Neuron (in vitro differentiated cells): Measurements from ENCODE around the gene NOM1.

ENCODE experiments used
- H2AFZ ChIP-seq: one replicate; pipeline ENCODE4 v1.6.1; 2013; ENCODE audit warnings: low read depth, mild to moderate bottlenecking, inconsistent platforms, low read length, moderate library complexity
- H3K27me3 ChIP-seq: one replicate; pipeline ENCODE4 v1.6.1; 2013; ENCODE audit warnings: low read length; ENCODE audit not compliant: insufficient read depth
- H3K36me3 ChIP-seq: one replicate; pipeline ENCODE4 v1.6.1; 2013; ENCODE audit warnings: low read length; ENCODE audit not compliant: insufficient read depth
- H3K4me1 ChIP-seq: one replicate; pipeline ENCODE4 v1.6.1; 2013; ENCODE audit warnings: low read length; ENCODE audit not compliant: insufficient read depth
- H3K4me3 ChIP-seq: 2 replicates; pipeline ENCODE4 v1.5.1; 2013; ENCODE audit warnings: mild to moderate bottlenecking, low read length, moderate library complexity
- H3K9me3 ChIP-seq: one replicate; pipeline ENCODE4 v1.6.1; 2013; ENCODE audit warnings: low read length

Gene NOM1

GRCh38 chr7:156998988-156999957 lies 49.8 kb downstream of the NOM1 start:
- Histone ChIP-seq H3K36me3 (no peaks in the 10 kb centered on the region), H3K27me3 (peaks cover 77% of the 10 kb centered on the region), H3K9me3 (peaks cover 2% of the 10 kb centered on the region), H3K4me1 (peaks cover 17% of the 10 kb centered on the region), H3K4me3 (no peak overlapping the region), H2AFZ (no peak overlapping the region)

DNA sequence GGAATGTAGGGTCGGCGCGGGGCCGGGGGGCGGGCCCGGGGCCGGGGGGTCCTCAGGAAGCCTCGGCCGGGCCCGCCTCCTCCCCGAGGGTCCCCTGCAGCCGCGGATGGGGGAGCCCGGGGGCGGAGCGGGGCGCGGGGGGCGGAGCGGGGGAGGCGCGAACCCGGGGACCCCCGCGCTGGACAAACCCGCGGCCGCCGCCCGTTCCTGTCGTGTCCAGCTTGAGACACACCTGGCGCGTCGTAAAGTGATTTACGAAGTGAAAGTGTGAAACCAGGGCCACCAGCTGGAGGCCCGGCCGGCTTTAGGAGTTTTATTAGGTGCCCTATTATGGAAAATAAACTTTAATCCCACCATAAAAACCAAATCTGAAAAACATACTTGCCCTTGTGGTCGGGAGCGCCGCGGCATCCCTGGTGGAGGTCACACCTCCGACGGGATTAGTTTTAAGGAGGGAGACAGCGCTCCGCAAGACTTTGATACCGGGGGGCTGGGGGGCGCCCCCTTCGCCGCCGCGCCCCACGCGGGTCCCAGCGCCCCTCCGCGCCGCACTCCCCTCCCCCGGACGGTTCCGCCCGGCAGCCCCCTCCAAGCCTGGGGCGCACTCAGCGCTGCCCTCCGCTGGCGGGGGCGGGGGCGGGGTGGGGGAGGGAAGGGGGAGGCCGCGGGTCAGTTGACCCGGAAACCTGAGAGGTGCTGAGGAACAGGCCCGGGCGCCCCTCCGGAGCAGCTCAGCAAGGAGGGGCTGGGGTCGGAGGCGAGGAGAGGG lies 50.6 kb downstream of the NOM1 start:
- H3K4me1 ChIP-seq: peaks cover 17% of the 10 kb centered on the region
- no peak overlapping the region for H2AFZ ChIP-seq
- peaks cover 86% of the 10 kb centered on the region for H3K27me3 ChIP-seq
- no peaks in the 10 kb centered on the region for H3K36me3 ChIP-seq
- H3K9me3 ChIP-seq: peaks cover 2% of the 10 kb centered on the region
- H3K4me3 ChIP-seq: no peak overlapping the region

DNA sequence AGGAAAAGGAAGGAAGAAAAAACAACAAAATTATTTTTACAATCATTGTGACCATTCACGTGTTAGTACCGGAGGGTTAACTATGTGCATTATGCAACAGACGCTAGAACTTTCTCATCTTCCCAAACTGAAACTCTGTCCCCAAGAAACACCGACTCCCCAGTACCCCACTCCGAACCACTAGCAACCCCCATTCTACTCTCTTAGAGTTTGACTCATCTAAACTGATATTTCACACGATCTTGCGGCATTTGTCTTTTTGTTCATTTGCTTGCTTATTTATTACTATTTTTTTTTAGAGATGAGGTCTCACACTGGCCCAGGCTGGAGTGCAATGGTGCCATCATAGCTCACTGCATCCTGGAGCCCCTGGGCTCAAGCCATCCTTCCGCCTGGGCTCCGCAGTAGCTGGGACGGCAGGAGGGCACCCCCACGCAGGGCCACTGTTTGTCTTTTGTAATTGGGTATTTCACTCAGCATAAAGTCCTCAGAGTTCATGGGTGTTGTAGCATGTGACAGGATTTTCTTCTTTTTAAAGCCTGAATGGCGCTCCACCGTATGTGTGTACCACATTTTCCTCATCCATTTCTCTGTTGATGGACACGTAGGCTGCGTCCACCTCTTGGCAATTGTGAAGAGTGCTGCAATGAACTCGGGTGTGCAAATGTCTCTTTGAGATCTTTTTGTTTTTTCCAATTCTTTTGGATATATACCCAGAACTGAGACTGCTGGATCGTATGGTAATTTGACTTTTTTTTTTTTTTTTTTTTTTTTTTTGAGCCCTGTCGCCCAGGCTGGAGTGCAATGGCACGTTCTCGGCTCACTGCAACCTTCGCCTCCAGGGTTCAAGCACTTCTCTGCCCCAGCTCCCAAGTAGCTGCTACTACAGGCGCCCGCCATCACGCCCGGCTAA lies 51.5 kb downstream of the NOM1 start:
- Histone ChIP-seq H3K36me3 (no peaks in the 10 kb centered on the region), H3K4me3 (no peak overlapping the region), H3K27me3 (peaks cover 94% of the 10 kb centered on the region), H2AFZ (no peak overlapping the region), H3K9me3 (peaks cover 2% of the 10 kb centered on the region), H3K4me1 (peaks cover 17% of the 10 kb centered on the region)

DNA sequence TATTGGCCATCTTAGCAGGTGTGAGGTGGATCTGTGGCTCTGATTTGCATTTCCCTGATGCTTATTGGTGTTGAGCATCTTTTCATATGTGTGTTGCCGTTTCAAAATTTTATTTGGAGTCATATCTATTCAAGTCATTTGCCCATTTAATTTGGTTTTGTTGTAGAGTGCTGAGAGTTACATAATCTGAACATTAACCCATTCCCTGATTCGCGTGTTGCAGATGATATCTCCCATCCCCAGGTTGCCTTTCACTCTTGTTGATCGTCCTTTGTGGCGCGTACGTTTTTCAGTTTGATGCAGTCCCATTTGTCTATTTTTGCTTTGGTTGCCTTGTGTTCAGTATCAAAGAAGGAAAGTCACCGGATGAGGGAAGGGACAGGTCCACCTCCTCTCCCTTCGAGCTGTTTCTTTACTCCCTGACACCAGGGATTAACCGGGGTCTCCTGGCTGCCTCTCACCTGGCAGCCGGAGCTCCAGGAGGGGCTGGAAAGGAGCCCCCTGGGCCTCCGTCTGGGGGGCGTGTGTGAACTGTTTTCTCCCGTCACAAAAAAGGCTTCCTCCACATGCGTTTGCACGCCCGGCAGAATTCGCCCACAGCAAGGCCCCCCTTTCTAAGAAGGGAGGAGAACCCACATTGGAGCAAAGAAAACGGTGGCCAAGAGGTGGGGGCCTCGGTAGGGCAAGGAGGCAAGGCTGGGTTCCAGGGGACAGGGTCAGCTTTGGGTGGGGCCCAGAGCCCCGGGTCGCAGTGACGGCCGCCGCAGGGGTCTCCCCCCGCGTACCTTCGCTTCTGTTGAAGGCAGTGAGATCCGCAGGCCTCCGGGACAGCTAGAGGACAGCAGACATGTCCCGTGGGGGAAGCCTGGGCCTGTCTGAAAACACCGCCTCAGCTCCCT lies 52.7 kb downstream of the NOM1 start:
- no peak overlapping the region for H3K4me3 ChIP-seq
- H3K27me3 ChIP-seq: peaks cover 96% of the 10 kb centered on the region
- peaks cover 17% of the 10 kb centered on the region for H3K4me1 ChIP-seq
- no peaks in the 10 kb centered on the region for H3K36me3 ChIP-seq
- peaks cover 1% of the 10 kb centered on the region for H3K9me3 ChIP-seq
- no peak overlapping the region for H2AFZ ChIP-seq

- Histone ChIP-seq H3K36me3 (no peaks in the 10 kb centered on the region), H3K27me3 (peaks cover 96% of the 10 kb centered on the region), H3K4me1 (peaks cover 17% of the 10 kb centered on the region), H3K4me3 (no peak overlapping the region), H3K9me3 (no peaks in the 10 kb centered on the region), H2AFZ (no peak overlapping the region)
Observed at GRCh38 chr7:157002819-157003421, 53.4 kb downstream of the NOM1 start.

- peaks cover 17% of the 10 kb centered on the region for H3K4me1 ChIP-seq
- peaks cover 96% of the 10 kb centered on the region for H3K27me3 ChIP-seq
- H3K36me3 ChIP-seq: no peaks in the 10 kb centered on the region
- no peaks in the 10 kb centered on the region for H3K9me3 ChIP-seq
- H2AFZ ChIP-seq: no peak overlapping the region
- H3K4me3 ChIP-seq: no peak overlapping the region
Observed at GRCh38 chr7:157003445-157003755, 53.9 kb downstream of the NOM1 start.

DNA sequence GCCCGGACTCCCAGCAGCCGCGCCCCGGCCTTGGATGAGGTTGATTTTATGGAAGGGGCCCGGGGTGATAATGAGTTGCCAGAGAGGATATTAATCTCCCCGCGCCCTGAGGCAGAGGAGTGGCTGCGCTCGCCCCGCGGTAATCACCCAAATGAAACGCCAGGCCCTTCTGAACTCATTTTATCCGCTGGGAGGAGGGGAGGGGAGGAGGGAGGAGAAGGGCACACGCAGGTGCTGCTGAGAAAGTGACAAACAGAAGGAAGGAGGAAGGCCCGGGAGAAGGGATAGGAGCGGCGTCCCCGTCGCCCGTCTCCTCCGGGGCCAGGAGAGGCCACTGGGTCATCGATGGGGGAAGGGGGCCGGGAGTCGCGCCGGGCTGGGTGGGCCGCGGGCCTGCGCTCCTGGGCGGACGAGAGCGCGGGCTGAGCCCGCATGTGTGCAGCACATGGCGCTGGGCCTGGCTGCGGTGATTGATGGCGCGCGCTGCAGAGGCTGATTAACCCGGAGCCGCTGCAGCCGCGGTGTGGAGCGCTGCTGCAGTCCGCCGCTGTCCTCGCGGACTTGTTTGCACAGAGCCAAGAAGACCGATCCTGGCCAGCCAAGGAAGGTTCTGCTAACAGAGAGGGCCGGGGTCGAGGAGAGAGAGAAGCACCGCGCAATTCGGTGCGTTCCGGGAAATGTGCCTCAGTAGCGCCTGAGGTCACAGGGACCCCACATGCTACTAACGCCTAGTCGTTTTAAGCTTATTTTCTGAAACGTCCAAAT lies 54.4 kb downstream of the NOM1 start:
- no peaks in the 10 kb centered on the region for H3K36me3 ChIP-seq
- H3K9me3 ChIP-seq: no peaks in the 10 kb centered on the region
- H3K27me3 ChIP-seq: peaks cover 96% of the 10 kb centered on the region
- H2AFZ ChIP-seq: no peak overlapping the region
- peaks cover 17% of the 10 kb centered on the region for H3K4me1 ChIP-seq
- H3K4me3 ChIP-seq: no peak overlapping the region

- H2AFZ ChIP-seq: no peak overlapping the region
- H3K4me3 ChIP-seq: no peak overlapping the region
- no peaks in the 10 kb centered on the region for H3K36me3 ChIP-seq
- H3K9me3 ChIP-seq: no peaks in the 10 kb centered on the region
- peaks cover 17% of the 10 kb centered on the region for H3K4me1 ChIP-seq
- peaks cover 94% of the 10 kb centered on the region for H3K27me3 ChIP-seq
Observed at GRCh38 chr7:157004521-157005455, 55.3 kb downstream of the NOM1 start.

- peaks cover 89% of the 10 kb centered on the region for H3K27me3 ChIP-seq
- H3K4me3 ChIP-seq: no peak overlapping the region
- no peaks in the 10 kb centered on the region for H3K9me3 ChIP-seq
- no peaks in the 10 kb centered on the region for H3K36me3 ChIP-seq
- H3K4me1 ChIP-seq: peaks cover 15% of the 10 kb centered on the region
- no peak overlapping the region for H2AFZ ChIP-seq
Observed at GRCh38 chr7:157005456-157006204, 56.1 kb downstream of the NOM1 start.

GRCh38 chr7:157006205-157006747 lies 56.8 kb downstream of the NOM1 start:
- H3K36me3 ChIP-seq: no peaks in the 10 kb centered on the region
- peaks cover 19% of the 10 kb centered on the region for H3K4me1 ChIP-seq
- no peak overlapping the region for H3K4me3 ChIP-seq
- H3K27me3 ChIP-seq: peaks cover 88% of the 10 kb centered on the region
- no peaks in the 10 kb centered on the region for H3K9me3 ChIP-seq
- no peak overlapping the region for H2AFZ ChIP-seq
